GM18498 (cell line): Measurements from ENCODE around the gene GAL3ST2.
"Not testable (repeated sequence)": the region's sequence is repeated elsewhere in the genome, so short reads cannot be mapped to it uniquely, and the experiment has no call there.

ENCODE experiments used
- ATAC-seq: cut with Tn5 transposase; IDR thresholded peaks from one replicate; pipeline ENCODE4 v1.9.1; 2021; ENCODE audit warnings: mild to moderate bottlenecking, moderate library complexity; ENCODE audit not compliant: unreplicated experiment

GAL3ST2 gene

DNA sequence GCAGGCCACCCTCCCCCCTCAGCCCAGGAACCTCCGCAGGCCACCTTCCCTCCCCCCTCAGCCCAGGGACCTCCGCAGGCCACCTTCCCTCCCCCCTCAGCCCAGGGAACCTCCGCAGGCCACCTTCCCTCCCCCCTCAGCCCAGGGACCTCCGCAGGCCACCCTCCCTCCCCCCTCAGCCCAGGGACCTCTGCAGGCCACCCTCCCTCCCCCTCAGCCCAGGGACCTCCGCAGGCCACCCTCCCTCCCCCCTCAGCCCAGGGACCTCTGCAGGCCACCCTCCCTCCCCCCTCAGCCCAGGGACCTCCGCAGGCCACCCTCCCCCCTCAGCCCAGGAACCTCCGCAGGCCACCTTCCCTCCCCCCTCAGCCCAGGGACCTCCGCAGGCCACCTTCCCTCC is 29.6 kb downstream of the GAL3ST2 start:
- not testable (repeated sequence) for ATAC-seq

GRCh38 chr2:241808051-241808720 is 31.6 kb downstream of the GAL3ST2 start:
- ATAC-seq = no peak

- ATAC-seq = no peak
These were observed 32.2 kb downstream of the GAL3ST2 start, which contains the start of gene NEU4 for GRCh38 chr2:241808721-241809382. Gene NEU4 (plus strand): TSS chr2:241809193. CDS start chr2:241814485, 5,292 bp downstream.

- ATAC-seq = no peak
These were observed 33.0 kb downstream of the GAL3ST2 start for GRCh38 chr2:241809383-241810306.

GRCh38 chr2:241810307-241811200 is 33.9 kb downstream of the GAL3ST2 start:
- ATAC-seq = no peak

GRCh38 chr2:241811201-241811951 is 34.8 kb downstream of the GAL3ST2 start:
- no peak for ATAC-seq

GRCh38 chr2:241811952-241812729 is 35.5 kb downstream of the GAL3ST2 start:
- no peak for ATAC-seq

DNA sequence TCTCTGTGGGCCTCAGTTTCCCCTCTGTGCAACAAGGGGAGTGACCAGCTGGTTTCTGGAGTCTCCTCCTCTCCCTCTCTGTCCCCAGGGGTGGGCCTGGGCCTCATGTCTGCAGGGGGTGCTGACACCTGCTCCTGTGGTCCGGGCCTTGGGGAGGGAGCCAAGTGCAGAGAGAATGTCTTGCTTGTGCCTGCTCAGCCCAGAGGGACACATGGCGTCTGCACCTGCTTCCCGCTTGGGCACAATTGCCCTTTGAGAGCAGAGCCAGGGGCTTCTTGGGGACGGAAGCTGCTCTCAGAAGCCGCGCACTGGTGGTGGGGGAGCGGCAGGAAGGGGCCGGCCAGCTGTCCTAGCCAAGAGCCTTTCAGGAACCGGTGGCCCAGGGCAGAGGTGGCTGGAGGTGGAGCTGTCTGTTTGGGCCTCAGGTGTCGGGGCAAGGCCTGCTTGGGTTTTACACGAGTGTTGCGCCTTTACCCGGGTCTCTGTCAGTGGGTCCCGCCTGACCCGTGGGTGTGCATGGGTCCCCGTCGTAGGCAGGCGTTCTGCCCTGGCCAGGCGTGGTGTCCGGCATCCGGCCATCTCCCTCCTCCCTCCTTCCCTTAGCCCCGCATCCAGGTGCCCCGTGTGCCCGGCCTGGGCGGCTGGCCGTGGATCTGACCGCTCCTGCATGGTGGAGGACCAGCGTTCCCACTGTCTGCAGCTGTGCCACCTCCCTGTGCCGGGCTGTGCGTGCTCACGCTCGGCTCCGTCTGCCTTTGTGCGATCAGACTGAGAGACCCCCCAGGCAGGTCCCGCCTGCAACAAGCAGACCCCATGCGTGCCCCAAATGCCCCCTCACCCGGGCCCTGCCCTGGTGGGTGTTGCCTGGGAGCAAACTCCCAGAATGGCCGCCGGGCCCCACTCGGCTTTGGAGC is 36.4 kb downstream of the GAL3ST2 start:
- ATAC-seq = no peak

DNA sequence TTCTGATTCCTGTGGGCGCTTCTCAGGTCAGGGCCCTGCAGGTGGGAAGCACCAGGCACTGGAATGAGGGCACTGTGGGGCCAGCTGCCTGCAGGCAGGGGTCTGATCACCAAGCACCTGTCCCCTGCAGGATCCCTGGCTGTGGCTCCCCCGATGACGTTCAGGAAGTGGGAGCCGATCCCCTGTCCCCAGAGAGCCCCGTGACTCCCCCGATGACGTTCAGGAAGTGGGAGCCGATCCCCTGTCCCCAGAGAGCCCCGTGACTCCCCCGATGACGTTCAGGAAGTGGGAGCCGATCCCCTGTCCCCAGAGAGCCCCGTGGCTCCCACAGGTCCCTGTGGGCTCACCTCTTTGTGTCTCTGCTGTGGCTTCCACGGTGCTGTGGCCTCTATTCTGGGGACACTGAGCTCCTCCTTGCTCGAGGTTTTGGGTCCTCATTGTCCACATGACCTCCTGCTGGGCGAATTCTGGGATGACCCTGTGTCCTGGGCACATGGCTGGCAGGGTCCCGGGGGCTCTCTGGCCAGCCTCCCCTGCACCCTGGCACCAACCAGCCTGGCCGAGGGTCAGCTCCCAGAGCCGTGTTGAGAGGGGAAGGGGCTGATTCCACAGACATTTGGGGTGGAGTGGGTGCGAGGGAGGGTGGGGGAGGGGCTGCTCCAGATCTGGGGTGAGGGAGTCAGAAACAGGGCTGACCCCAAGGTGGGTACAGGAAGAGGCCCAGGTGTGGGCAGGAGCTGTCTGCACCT is 37.2 kb downstream of the GAL3ST2 start:
- ATAC-seq = no peak

DNA sequence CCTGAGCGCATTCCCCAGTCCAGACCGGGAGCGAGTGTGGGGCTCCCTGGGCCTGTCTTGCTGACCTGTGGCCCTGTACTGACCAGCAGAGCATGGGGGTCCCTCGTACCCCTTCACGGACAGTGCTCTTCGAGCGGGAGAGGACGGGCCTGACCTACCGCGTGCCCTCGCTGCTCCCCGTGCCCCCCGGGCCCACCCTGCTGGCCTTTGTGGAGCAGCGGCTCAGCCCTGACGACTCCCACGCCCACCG is 37.7 kb downstream of the GAL3ST2 start:
- no peak for ATAC-seq

GRCh38 chr2:241814643-241815476 is 38.2 kb downstream of the GAL3ST2 start:
- ATAC-seq = no peak

- ATAC-seq = no peak
These were observed 39.1 kb downstream of the GAL3ST2 start for GRCh38 chr2:241815477-241816430.

- ATAC-seq = no peak
These were observed 40.0 kb downstream of the GAL3ST2 start for GRCh38 chr2:241816431-241817121.

- ATAC-seq = no peak
These were observed 40.7 kb downstream of the GAL3ST2 start for GRCh38 chr2:241817126-241817820.
